Prostate gland (tissue), 2 donors: ENCODE measurements around the gene TIMM23. TPM values are rescaled to one million over a fixed set of nuclear protein-coding genes. Genes with fewer than 3 reads are reported as not detected.
A peak's percentile ranks its signal among the peaks of the same experiment; 100 is the strongest.
"Not testable (repeated sequence)": the region's sequence is repeated elsewhere in the genome, so short reads cannot be mapped to it uniquely, and the experiment has no call there.

Experiments used
- DNase-seq: peaks from one replicate; pipeline ENCODE4 v3.0.0-alpha.2; 2019; ENCODE audit warnings: low spot score
- H3K27ac ChIP-seq, 2 donors: fragments of 200-600 bp; sonication (generic); 2 replicates each; pipeline ENCODE4 v1.5.1; 2017 to 2019
- H3K27me3 ChIP-seq: fragments of 200-600 bp; sonication (generic); replicated peaks from 2 replicates; pipeline ENCODE4 v1.5.1; 2019; ENCODE audit not compliant: insufficient read depth
- H3K36me3 ChIP-seq, 2 donors: fragments of 200-600 bp; sonication (generic); 1 replicate in 1 of 2; 2 replicates in 1 of 2; pipeline versions ENCODE4 v1.5.1 to v1.8.1; 2017 to 2019
- H3K4me1 ChIP-seq: fragments of 200-600 bp; sonication (generic); replicated peaks from 2 replicates; pipeline ENCODE4 v1.5.1; 2019
- H3K4me3 ChIP-seq, 2 donors: fragments of 200-600 bp; sonication (generic); 2 replicates each; pipeline ENCODE4 v1.5.1; 2017 to 2019
- H3K9me3 ChIP-seq: fragments of 200-600 bp; sonication (generic); 2 replicates; pipeline ENCODE4 v1.5.1; 2017
- CTCF ChIP-seq, 4 experiments: fragments of 200-600 bp in 2 of 4; fragments of 450-650 bp in 2 of 4; sonication (generic) in 2 of 4; IDR thresholded peaks; 1 replicate in 3 of 4; 2 replicates in 1 of 4; pipeline ENCODE4 v1.5.1; 2016 to 2019; ENCODE audit warnings: antibody characterized with exemption in 4 of 4, mild to moderate bottlenecking in 2 of 4, moderate library complexity in 2 of 4
- WGBS: methylation state at CpG from one replicate; pipeline ENCODE4 v1.1.5; 2018; 5-methylcytosine and 5-hydroxymethylcytosine counted together
- intact Hi-C: fragments of 100-400 bp; cut with DNase I; formaldehyde crosslinking; loops from one replicate; pipeline ENCODE4 v1.14.2; 2022
- total RNA-seq, 2 donors: library from RNA; depleted of rRNA; stranded (reverse); fragments of >200 nt; gene quantifications; one replicate each; pipeline ENCODE4 v1.1.0, GENCODE V29; 2016

TIMM23 gene
- total RNA-seq, 2 donors from 2014 or later = 60.8 to 93.5 TPM

GRCh38 chr10:45962686-45963452, 9.4 kb upstream of the TIMM23 start:
- H3K27me3 ChIP-seq, H3K27ac ChIP-seq, H3K4me3 ChIP-seq, H3K36me3 ChIP-seq, H3K9me3 ChIP-seq, H3K4me1 ChIP-seq, intact Hi-C loops, DNase-seq: not testable (repeated sequence)
- 66% methylated on average over 6 of the region's 6 CpGs for WGBS

GRCh38 chr10:45971019-45971418, 1.3 kb upstream of the TIMM23 start:
- intact Hi-C loops, H3K36me3 ChIP-seq, H3K9me3 ChIP-seq, DNase-seq, H3K27ac ChIP-seq, H3K27me3 ChIP-seq, H3K4me1 ChIP-seq: not testable (repeated sequence)
- peak overlapping the region; percentile 51 to 73 for H3K4me3 ChIP-seq
- 34% methylated on average over 14 of the region's 14 CpGs for WGBS

GRCh38 chr10:45971742-45972105, 565 bp upstream of the TIMM23 start:
- H3K27me3 ChIP-seq, intact Hi-C loops, DNase-seq, H3K9me3 ChIP-seq, H3K4me1 ChIP-seq, H3K36me3 ChIP-seq: not testable (repeated sequence)
- Histone ChIP-seq H3K27ac (peak overlapping the region in 1 of 2 donors; percentile 54), H3K4me3 (peak overlapping the region; percentile 51 to 73)
- WGBS = 0% methylated on average over 5 of the region's 25 CpGs

GRCh38 chr10:45972813-45973169, 502 bp downstream of the TIMM23 start:
- H3K27ac ChIP-seq = peak overlapping the region in 1 of 2 donors; percentile 54
- H3K27me3 ChIP-seq, H3K36me3 ChIP-seq, DNase-seq, intact Hi-C loops, H3K9me3 ChIP-seq, H3K4me1 ChIP-seq: not testable (repeated sequence)
- WGBS = 0% methylated on average over 10 of the region's 10 CpGs
- H3K4me3 ChIP-seq = peak overlapping the region; percentile 51 to 73

GRCh38 chr10:45974041-45974440, 1.8 kb downstream of the TIMM23 start:
- H3K4me1 ChIP-seq, H3K27ac ChIP-seq, DNase-seq, H3K27me3 ChIP-seq, intact Hi-C loops, H3K36me3 ChIP-seq, H3K9me3 ChIP-seq, H3K4me3 ChIP-seq: not testable (repeated sequence)
- WGBS = 79% methylated on average over 3 of the region's 3 CpGs

- intact Hi-C loops, H3K4me1 ChIP-seq, H3K4me3 ChIP-seq, H3K36me3 ChIP-seq, H3K27ac ChIP-seq, DNase-seq, H3K9me3 ChIP-seq, H3K27me3 ChIP-seq: not testable (repeated sequence)
- WGBS = 97% methylated on average over 1 of the region's 2 CpGs
Observed at GRCh38 chr10:45978554-45978953, 6.3 kb downstream of the TIMM23 start.

GRCh38 chr10:45981367-45981766, 9.1 kb downstream of the TIMM23 start:
- H3K27ac ChIP-seq, DNase-seq, H3K9me3 ChIP-seq, H3K27me3 ChIP-seq, intact Hi-C loops, H3K4me3 ChIP-seq, H3K4me1 ChIP-seq, H3K36me3 ChIP-seq: not testable (repeated sequence)
- WGBS = 63% methylated on average over 1 of the region's 1 CpG

GRCh38 chr10:45983538-45984186, 11.4 kb downstream of the TIMM23 start:
- H3K27ac ChIP-seq, H3K9me3 ChIP-seq, H3K4me3 ChIP-seq, H3K4me1 ChIP-seq, H3K27me3 ChIP-seq, H3K36me3 ChIP-seq, intact Hi-C loops: not testable (repeated sequence)
- TF ChIP-seq CTCF (IDR thresholded peaks at IDR 0.05) = peak in 3 of 4 experiments; percentile 19 to 57 (median 52)
- 77% methylated on average over 6 of the region's 6 CpGs for WGBS
- DNase-seq = peak; percentile 54

- H3K27ac ChIP-seq, H3K36me3 ChIP-seq, H3K4me1 ChIP-seq, intact Hi-C loops, H3K9me3 ChIP-seq, DNase-seq, H3K4me3 ChIP-seq, H3K27me3 ChIP-seq: not testable (repeated sequence)
- WGBS = 71% methylated on average over 2 of the region's 2 CpGs
Observed at GRCh38 chr10:45984473-45984872, 12.2 kb downstream of the TIMM23 start.

- intact Hi-C loops, H3K9me3 ChIP-seq, H3K27ac ChIP-seq, H3K4me3 ChIP-seq, H3K36me3 ChIP-seq, H3K4me1 ChIP-seq, DNase-seq, H3K27me3 ChIP-seq: not testable (repeated sequence)
- 77% methylated on average over 3 of the region's 3 CpGs for WGBS
Observed at GRCh38 chr10:45985590-45985989, 13.3 kb downstream of the TIMM23 start.
